GM20431 (cell line): ENCODE measurements around the gene FOXP1.

Experiments used
- in situ Hi-C: fragments of 300-500 bp; cut with MseI, MboI; formaldehyde crosslinking; loops from one replicate; pipeline ENCODE4 v1.15.0; 2020; ENCODE audit warnings: low sequenced_read_pairs; ENCODE audit not compliant: unreplicated experiment

The FOXP1 gene

GRCh38 chr3:71046791-71047190, 536.7 kb downstream of the FOXP1 start:
- in situ Hi-C loops = no loop called here

GRCh38 chr3:71045917-71046282, 537.6 kb downstream of the FOXP1 start:
- in situ Hi-C loops = no loop called here

- in situ Hi-C loops = no loop called here
These were observed 538.2 kb downstream of the FOXP1 start for GRCh38 chr3:71045212-71045916.

GRCh38 chr3:71042759-71043158, 540.8 kb downstream of the FOXP1 start:
- in situ Hi-C loops = no loop called here

GRCh38 chr3:71041371-71041770, 542.2 kb downstream of the FOXP1 start:
- in situ Hi-C loops = no loop called here

GRCh38 chr3:71039332-71039731, 544.2 kb downstream of the FOXP1 start:
- in situ Hi-C loops = no loop called here

GRCh38 chr3:71037775-71038174, 545.8 kb downstream of the FOXP1 start:
- in situ Hi-C loops = no loop called here

- in situ Hi-C loops = no loop called here
These were observed 547.6 kb downstream of the FOXP1 start for GRCh38 chr3:71035886-71036285.

- in situ Hi-C loops = no loop called here
These were observed 548.2 kb downstream of the FOXP1 start for GRCh38 chr3:71035314-71035713.

- in situ Hi-C loops = no loop called here
These were observed 549.8 kb downstream of the FOXP1 start for GRCh38 chr3:71033681-71034220.

GRCh38 chr3:71031914-71032521, 551.5 kb downstream of the FOXP1 start:
- in situ Hi-C loops = no loop called here

GRCh38 chr3:71031181-71031580, 552.3 kb downstream of the FOXP1 start:
- in situ Hi-C loops = no loop called here

GRCh38 chr3:71030748-71031147, 552.8 kb downstream of the FOXP1 start:
- in situ Hi-C loops = no loop called here

GRCh38 chr3:71029770-71030169, 553.8 kb downstream of the FOXP1 start:
- in situ Hi-C loops = no loop called here

- in situ Hi-C loops = no loop called here
These were observed 554.7 kb downstream of the FOXP1 start for GRCh38 chr3:71028802-71029201.

GRCh38 chr3:71028184-71028583, 555.3 kb downstream of the FOXP1 start:
- in situ Hi-C loops = no loop called here

GRCh38 chr3:71026634-71027578, 556.6 kb downstream of the FOXP1 start:
- in situ Hi-C loops = no loop called here

GRCh38 chr3:71025516-71025915, 558.0 kb downstream of the FOXP1 start:
- in situ Hi-C loops = no loop called here

GRCh38 chr3:71025010-71025409, 558.5 kb downstream of the FOXP1 start:
- in situ Hi-C loops = no loop called here

- in situ Hi-C loops = no loop called here
These were observed 560.8 kb downstream of the FOXP1 start for GRCh38 chr3:71022551-71023335.
